ENCODE data around the gene PCDH15.

Gene PCDH15

DNA sequence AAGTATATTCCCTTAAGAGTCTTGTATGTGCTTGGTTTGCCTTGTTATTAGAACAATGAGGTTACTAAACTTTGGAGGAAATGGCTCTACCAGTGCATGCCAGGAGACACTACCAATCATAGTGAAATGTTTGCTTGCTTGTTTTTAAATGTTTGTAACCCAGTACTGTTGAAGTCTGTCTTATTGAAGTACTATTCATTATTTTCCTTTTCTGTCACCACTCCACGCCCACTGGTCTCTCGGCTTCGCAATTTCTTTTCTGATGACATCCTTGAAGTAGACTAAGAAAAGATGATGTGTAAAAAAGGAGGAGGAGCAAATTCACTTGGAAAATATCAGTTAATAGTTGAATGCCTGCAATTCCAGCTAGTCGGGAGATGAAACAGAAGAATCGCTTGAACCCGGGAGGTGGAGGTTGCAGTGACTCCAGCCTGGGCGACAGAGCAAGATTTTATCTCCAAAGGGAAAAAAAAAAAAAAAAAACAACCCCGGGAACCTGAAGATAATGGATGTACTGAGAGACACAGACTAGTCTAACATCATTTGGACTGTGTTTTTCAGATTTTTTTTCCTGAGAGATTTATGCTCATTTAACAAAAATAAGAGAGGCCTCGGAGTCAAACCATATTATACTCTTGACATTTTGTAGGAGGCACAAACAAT is 959.4 kb downstream of the PCDH15 start:
- Histone ChIP-seq H3K4me1 (ENCODE audit: control insufficient read depth, insufficient read depth, low read length) (no peaks in the 10 kb centered on the region), H3K27ac (ENCODE audit: low read depth, low read length) (no peak overlapping the region), H3K9ac (ENCODE audit: low read length) (no peak overlapping the region), H3K27me3 (ENCODE audit: control insufficient read depth, insufficient read depth, low read length) (no peaks in the 10 kb centered on the region), H3K4me3 (ENCODE audit: low read length) (no peak overlapping the region), H3K36me3 (ENCODE audit: control insufficient read depth, insufficient read depth, low read length) (no peaks in the 10 kb centered on the region)

DNA sequence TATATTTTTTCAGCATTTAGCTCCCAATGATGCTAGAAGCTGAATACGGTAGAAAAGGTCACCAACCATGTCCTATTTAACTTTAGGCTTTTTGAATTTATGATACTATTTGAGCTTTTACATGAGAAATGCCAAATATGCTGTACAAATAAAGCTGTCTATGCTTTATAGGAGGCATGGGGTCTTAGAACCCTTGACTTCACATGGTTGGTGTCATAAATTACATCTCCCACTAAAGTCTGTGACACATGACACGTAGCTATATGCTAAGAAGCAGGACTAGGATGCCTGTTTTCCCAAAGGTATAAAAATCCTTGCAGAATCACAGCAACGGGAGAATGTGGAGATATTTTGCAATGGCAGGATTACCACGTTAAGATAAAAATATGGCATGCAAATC is 960.4 kb downstream of the PCDH15 start:
- Histone ChIP-seq H3K9ac (ENCODE audit: low read length) (no peak overlapping the region), H3K36me3 (ENCODE audit: control insufficient read depth, insufficient read depth, low read length) (no peaks in the 10 kb centered on the region), H3K4me3 (ENCODE audit: low read length) (no peak overlapping the region), H3K27ac (ENCODE audit: low read depth, low read length) (no peak overlapping the region), H3K4me1 (ENCODE audit: control insufficient read depth, insufficient read depth, low read length) (no peaks in the 10 kb centered on the region), H3K27me3 (ENCODE audit: control insufficient read depth, insufficient read depth, low read length) (no peaks in the 10 kb centered on the region)

DNA sequence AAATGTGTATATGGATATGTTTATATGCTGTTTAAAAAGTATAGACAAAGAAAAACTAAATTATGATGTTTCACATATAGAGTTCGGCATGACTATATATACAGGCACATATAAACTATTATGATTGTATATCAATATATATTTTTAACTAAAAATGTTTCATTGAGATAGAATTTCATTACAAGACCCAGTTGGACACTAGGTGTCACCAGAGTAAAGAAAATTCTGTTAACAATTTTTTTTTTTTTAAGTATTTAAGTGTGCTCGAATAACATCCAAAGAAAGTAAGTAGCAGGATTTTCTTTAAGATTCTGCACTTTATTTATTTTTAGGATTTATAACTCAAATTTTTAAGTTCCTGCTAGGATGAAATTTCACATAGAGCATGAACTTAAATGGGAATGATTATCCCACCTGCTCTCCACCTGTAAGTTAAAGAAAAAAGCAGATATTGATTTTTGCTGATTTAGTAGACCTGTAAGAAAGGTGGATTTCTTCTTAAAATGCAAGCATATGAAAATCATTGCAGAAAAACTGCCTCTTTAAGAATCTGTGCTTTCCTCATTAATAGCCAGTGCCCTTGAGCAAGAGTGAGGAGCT is 961.5 kb downstream of the PCDH15 start:
- no peaks in the 10 kb centered on the region for H3K27me3 ChIP-seq (ENCODE audit: control insufficient read depth, insufficient read depth, low read length)
- no peaks in the 10 kb centered on the region for H3K4me1 ChIP-seq (ENCODE audit: control insufficient read depth, insufficient read depth, low read length)
- H3K4me3 ChIP-seq (ENCODE audit: low read length): no peak overlapping the region
- no peak overlapping the region for H3K27ac ChIP-seq (ENCODE audit: low read depth, low read length)
- H3K36me3 ChIP-seq (ENCODE audit: control insufficient read depth, insufficient read depth, low read length): no peaks in the 10 kb centered on the region
- H3K9ac ChIP-seq (ENCODE audit: low read length): no peak overlapping the region

DNA sequence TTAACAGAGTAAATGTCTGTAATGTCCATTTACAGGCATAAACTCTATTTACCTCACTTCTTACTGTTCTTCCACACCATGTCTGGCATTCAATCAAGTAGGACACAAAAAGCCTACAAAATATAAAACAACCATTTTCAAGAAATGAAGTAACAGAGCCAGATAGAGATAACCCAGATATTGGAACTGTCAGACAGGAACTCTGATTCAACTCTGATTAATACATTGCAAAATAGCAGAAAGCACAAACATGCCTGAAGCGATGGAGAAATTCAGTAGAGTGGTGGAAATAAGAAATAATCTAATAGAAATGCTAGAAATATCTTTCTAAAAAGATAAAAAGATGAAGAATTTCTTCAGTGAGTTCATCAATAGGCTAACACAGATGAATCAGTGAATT is 964.4 kb downstream of the PCDH15 start:
- Histone ChIP-seq H3K36me3 (ENCODE audit: control insufficient read depth, insufficient read depth, low read length) (no peaks in the 10 kb centered on the region), H3K4me1 (ENCODE audit: control insufficient read depth, insufficient read depth, low read length) (no peaks in the 10 kb centered on the region), H3K9ac (ENCODE audit: low read length) (no peak overlapping the region), H3K27ac (ENCODE audit: low read depth, low read length) (no peak overlapping the region), H3K27me3 (ENCODE audit: control insufficient read depth, insufficient read depth, low read length) (no peaks in the 10 kb centered on the region), H3K4me3 (ENCODE audit: low read length) (no peak overlapping the region)

DNA sequence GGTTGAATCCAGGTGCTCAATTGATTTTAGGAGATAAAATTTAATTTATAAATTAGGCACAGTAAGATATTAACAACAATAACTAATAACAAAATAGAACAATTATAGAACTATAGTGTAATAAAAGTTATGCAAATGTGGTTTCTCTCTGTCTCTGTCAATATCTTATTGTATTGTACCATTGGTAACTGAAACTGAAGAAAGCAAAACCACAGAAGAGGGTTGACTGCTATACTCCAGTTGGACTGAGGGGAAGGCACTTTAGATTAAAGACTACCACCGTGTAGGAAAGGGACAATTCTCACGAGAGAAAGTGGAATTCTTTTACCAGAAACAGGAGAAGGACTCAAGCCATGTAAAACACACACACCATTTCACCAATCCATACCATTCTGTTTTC is 967.1 kb downstream of the PCDH15 start:
- H3K4me1 ChIP-seq (ENCODE audit: control insufficient read depth, insufficient read depth, low read length): no peaks in the 10 kb centered on the region
- no peaks in the 10 kb centered on the region for H3K27me3 ChIP-seq (ENCODE audit: control insufficient read depth, insufficient read depth, low read length)
- H3K36me3 ChIP-seq (ENCODE audit: control insufficient read depth, insufficient read depth, low read length): no peaks in the 10 kb centered on the region
- no peak overlapping the region for H3K9ac ChIP-seq (ENCODE audit: low read length)
- no peak overlapping the region for H3K27ac ChIP-seq (ENCODE audit: low read depth, low read length)
- no peak overlapping the region for H3K4me3 ChIP-seq (ENCODE audit: low read length)

DNA sequence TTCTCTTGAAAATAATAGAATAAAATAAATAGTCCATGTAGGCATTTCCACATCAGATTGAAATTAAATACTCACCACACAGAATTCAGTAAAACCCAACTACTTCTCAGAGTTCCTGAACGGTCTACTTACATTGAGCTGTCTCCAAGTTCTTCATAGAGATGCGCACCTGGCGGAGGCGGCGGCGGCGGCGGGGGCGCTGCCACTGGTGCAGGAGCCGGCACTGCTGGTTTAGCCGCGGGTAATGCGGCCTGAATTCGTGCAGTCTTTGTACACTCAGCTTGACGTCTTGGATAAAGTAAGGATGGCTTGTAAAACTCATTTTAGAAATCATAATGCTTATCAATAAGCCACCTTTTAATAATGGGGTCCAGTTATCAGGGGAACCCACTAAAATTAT is 973.8 kb downstream of the PCDH15 start:
- Histone ChIP-seq H3K4me1 (ENCODE audit: control insufficient read depth, insufficient read depth, low read length) (no peaks in the 10 kb centered on the region), H3K27ac (ENCODE audit: low read depth, low read length) (no peak overlapping the region), H3K27me3 (ENCODE audit: control insufficient read depth, insufficient read depth, low read length) (no peaks in the 10 kb centered on the region), H3K36me3 (ENCODE audit: control insufficient read depth, insufficient read depth, low read length) (no peaks in the 10 kb centered on the region), H3K9ac (ENCODE audit: low read length) (no peak overlapping the region), H3K4me3 (ENCODE audit: low read length) (no peak overlapping the region)

DNA sequence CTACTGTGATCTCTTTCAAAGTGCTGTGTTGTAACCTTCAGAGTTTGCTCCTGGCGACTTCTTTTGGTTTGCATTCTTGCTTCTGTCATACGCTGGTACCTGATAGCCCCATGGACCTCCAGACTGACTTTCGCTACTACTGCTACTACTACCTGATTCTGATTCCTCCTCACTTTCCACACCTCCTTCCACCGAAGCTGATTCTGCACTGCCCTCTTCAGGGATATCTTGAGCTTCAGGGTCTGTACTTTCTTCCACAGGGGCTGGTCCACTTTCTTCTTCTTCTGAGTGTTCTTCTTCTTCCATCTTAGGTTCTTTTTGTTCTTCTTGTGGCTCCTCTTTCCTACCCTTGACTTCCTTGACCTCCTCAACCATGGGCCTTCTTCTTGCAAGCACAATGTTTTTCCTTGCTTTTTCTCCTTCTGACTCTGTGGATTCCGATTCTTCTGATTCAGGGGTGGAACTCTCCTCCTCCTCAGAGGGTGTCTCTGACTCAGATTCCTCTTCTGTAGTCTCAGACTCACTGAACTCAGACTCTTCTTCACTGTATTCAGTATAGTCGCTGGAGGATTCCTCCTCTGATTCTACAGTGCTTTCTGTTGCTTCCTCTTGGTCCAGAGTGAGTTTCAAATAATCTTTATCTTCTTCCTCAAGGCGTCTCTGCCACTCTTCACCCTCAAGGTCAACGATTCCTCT is 992.2 kb downstream of the PCDH15 start:
- Histone ChIP-seq H3K27me3 (ENCODE audit: control insufficient read depth, insufficient read depth, low read length) (no peaks in the 10 kb centered on the region), H3K27ac (ENCODE audit: low read depth, low read length) (no peak overlapping the region), H3K4me1 (ENCODE audit: control insufficient read depth, insufficient read depth, low read length) (no peaks in the 10 kb centered on the region), H3K36me3 (ENCODE audit: control insufficient read depth, insufficient read depth, low read length) (no peaks in the 10 kb centered on the region), H3K9ac (ENCODE audit: low read length) (no peak overlapping the region), H3K4me3 (ENCODE audit: low read length) (no peak overlapping the region)

DNA sequence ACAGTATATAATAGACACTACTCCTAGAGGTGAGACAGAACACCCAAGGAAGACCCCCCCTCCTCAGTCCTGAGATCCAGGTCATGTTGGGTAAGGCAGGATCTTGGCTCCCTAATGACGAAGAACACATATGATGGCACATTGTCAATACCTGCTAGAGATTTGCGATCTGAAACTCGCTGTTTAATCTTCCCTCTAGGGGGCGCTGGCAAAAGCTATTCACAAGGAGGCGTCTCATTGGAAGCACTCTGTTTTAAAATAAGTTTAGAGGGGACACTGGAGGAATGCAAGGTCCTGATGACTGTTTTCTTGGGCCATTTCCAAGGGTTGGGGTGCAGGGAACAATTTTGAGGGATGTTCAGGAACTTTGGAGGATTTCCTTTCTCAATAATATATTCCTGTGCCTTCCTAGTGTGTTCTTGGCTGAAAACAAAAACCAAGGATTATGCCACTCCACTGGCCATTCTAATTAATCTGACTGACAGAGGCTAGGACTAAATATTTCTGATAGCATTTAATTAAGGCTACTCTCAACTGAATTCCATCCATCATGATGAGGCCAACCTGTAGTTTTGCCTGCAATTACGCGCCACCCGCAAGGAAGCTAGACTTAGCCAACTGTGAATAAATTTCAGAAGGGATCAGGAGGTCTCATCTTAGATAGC is 1014.7 kb downstream of the PCDH15 start:
- H3K27me3 ChIP-seq (ENCODE audit: control insufficient read depth, insufficient read depth, low read length): no peaks in the 10 kb centered on the region
- H3K4me1 ChIP-seq (ENCODE audit: control insufficient read depth, insufficient read depth, low read length): no peaks in the 10 kb centered on the region
- no peak overlapping the region for H3K9ac ChIP-seq (ENCODE audit: low read length)
- no peaks in the 10 kb centered on the region for H3K36me3 ChIP-seq (ENCODE audit: control insufficient read depth, insufficient read depth, low read length)
- no peak overlapping the region for H3K4me3 ChIP-seq (ENCODE audit: low read length)
- no peak overlapping the region for H3K27ac ChIP-seq (ENCODE audit: low read depth, low read length)

DNA sequence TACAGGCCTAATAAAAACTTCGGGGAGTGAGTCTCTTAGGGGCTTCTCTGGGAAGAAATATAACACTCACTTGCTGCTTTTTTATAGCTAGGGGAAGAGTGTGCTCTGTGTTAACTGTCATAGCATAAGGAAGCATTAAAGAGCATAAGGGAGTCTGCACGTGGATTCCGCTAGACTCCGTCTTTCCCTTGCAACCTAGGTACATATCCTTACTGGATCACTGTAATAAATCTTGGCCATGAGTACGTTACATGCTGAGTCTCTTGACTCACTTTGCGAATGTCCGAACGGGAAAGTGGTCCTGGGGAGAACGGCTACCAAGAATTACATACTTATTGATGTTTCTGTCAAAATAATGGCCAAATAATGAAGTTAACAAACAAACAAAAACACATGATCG is 1029.3 kb downstream of the PCDH15 start:
- Histone ChIP-seq H3K27ac (ENCODE audit: low read depth, low read length) (no peak overlapping the region), H3K27me3 (ENCODE audit: control insufficient read depth, insufficient read depth, low read length) (no peaks in the 10 kb centered on the region), H3K4me3 (ENCODE audit: low read length) (no peak overlapping the region), H3K9ac (ENCODE audit: low read length) (no peak overlapping the region), H3K4me1 (ENCODE audit: control insufficient read depth, insufficient read depth, low read length) (no peaks in the 10 kb centered on the region), H3K36me3 (ENCODE audit: control insufficient read depth, insufficient read depth, low read length) (no peaks in the 10 kb centered on the region)

DNA sequence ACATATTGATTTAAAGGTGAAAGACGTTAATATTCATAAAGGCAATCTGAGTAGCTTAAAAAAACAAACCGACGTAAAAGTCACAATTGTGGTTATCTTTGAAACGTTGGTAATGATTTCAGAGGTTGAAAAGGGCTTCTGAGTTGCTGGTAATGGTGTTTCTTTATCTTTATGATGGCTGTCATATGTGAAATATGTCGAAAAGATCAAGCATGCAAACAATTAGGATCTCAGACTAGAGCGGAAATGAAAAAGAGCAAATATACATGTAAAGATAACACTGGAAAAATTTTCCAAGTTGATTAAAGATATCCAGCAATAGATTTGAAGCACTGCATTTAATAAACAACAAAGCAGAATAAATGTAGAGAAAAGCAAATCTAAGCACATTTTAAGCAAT is 1030.1 kb downstream of the PCDH15 start:
- H3K27ac ChIP-seq (ENCODE audit: low read depth, low read length): no peak overlapping the region
- H3K27me3 ChIP-seq (ENCODE audit: control insufficient read depth, insufficient read depth, low read length): no peaks in the 10 kb centered on the region
- no peaks in the 10 kb centered on the region for H3K4me1 ChIP-seq (ENCODE audit: control insufficient read depth, insufficient read depth, low read length)
- H3K4me3 ChIP-seq (ENCODE audit: low read length): no peak overlapping the region
- H3K9ac ChIP-seq (ENCODE audit: low read length): no peak overlapping the region
- no peaks in the 10 kb centered on the region for H3K36me3 ChIP-seq (ENCODE audit: control insufficient read depth, insufficient read depth, low read length)

DNA sequence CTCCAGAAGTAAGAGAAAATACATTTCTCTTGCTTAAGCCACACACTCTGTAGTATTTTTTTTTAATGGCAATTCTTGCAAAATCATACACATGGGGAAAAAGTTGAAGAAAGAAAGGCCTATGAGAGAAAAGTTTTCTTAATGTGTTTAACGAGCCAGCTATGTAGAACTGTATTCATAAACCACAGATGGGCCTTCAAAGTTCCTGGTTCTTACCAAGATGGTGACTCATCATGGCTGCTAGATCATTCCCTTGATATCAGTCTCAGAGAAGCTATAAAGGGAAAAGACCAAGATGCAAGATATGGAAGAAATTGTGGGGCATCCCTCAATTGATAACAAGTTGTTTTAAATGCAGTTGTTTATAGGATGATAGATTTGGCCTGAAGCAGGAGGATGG is 1035.7 kb downstream of the PCDH15 start:
- H3K4me3 ChIP-seq (ENCODE audit: low read length): no peak overlapping the region
- H3K9ac ChIP-seq (ENCODE audit: low read length): no peak overlapping the region
- H3K27ac ChIP-seq (ENCODE audit: low read depth, low read length): no peak overlapping the region
- H3K4me1 ChIP-seq (ENCODE audit: control insufficient read depth, insufficient read depth, low read length): no peaks in the 10 kb centered on the region
- H3K27me3 ChIP-seq (ENCODE audit: control insufficient read depth, insufficient read depth, low read length): no peaks in the 10 kb centered on the region
- H3K36me3 ChIP-seq (ENCODE audit: control insufficient read depth, insufficient read depth, low read length): no peaks in the 10 kb centered on the region

DNA sequence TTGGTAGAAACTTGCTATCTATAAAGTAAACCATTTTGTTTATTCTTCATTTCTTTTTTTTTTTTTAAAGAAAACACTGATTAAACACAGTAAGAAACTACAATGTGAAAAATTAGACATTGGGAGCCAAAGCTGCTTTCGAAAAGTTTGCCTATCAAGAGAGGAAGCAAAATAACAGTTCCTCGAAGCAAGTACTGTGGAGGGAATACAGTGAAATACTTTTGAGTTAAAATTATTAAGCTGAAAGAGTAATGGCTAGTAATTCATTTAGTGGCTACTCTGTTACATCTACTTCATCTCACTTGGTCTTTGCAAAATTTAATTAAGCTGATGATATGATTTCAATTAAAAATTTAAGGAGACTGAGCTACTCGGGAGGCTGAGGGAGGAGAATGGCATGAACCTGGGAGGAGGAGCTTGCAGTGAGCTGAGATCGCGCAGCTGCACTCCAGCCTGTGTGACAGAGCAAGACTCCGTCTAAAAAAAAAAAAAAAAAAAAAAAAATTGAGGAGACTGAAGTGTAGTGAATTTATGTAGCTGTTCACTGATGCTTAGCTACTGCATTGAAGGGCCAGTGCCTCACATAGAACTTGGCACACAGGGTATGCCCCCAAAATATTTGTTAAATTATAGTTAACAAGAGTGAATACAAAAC is 1046.3 kb downstream of the PCDH15 start:
- H3K36me3 ChIP-seq (ENCODE audit: control insufficient read depth, insufficient read depth, low read length): no peaks in the 10 kb centered on the region
- H3K4me1 ChIP-seq (ENCODE audit: control insufficient read depth, insufficient read depth, low read length): no peaks in the 10 kb centered on the region
- no peak overlapping the region for H3K27ac ChIP-seq (ENCODE audit: low read depth, low read length)
- H3K9ac ChIP-seq (ENCODE audit: low read length): no peak overlapping the region
- H3K4me3 ChIP-seq (ENCODE audit: low read length): no peak overlapping the region
- H3K27me3 ChIP-seq (ENCODE audit: control insufficient read depth, insufficient read depth, low read length): no peaks in the 10 kb centered on the region
